OCI-LY7 (cell line): ENCODE measurements around the gene TOB2.
"Not testable (repeated sequence)": the region's sequence is repeated elsewhere in the genome, so short reads cannot be mapped to it uniquely, and the experiment has no call there.

Source experiments
- EZH2phosphoT487 ChIP-seq: fragments of 200-600 bp; sonication (generic); IDR thresholded peaks from 2 replicates; pipeline ENCODE4 v1.6.1; 2018; ENCODE audit warnings: low read depth, borderline replicate concordance, mild to moderate bottlenecking, mixed run types, antibody characterized with exemption, low read length, moderate library complexity, mixed read lengths
- TF ChIP-seq, protein P1 (sequence below): fragments of 200-600 bp; sonication (generic); conservative IDR thresholded peaks from 2 replicates; pipeline ENCODE4 v1.5.1; 2014; ENCODE audit warnings: mild to moderate bottlenecking, antibody characterized with exemption, low read length, moderate library complexity, mixed read lengths

- TF ChIP-seq, protein P1, sequence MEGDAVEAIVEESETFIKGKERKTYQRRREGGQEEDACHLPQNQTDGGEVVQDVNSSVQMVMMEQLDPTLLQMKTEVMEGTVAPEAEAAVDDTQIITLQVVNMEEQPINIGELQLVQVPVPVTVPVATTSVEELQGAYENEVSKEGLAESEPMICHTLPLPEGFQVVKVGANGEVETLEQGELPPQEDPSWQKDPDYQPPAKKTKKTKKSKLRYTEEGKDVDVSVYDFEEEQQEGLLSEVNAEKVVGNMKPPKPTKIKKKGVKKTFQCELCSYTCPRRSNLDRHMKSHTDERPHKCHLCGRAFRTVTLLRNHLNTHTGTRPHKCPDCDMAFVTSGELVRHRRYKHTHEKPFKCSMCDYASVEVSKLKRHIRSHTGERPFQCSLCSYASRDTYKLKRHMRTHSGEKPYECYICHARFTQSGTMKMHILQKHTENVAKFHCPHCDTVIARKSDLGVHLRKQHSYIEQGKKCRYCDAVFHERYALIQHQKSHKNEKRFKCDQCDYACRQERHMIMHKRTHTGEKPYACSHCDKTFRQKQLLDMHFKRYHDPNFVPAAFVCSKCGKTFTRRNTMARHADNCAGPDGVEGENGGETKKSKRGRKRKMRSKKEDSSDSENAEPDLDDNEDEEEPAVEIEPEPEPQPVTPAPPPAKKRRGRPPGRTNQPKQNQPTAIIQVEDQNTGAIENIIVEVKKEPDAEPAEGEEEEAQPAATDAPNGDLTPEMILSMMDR: not testable (repeated sequence)
- TF ChIP-seq EZH2phosphoT487: not testable (repeated sequence)
Observed at GRCh38 chr22:41460071-41460470, 13.5 kb upstream of the TOB2 start.
